ENCODE results near the gene CAPG.
"Not testable (repeated sequence)": the region's sequence is repeated elsewhere in the genome, so short reads cannot be mapped to it uniquely, and the experiment has no call there.

Gene CAPG

GRCh38 chr2:85376291-85377065 lies 33.7 kb downstream of the CAPG start:
- Histone ChIP-seq H3K36me3 (ENCODE audit: control insufficient read depth in 2 of 2, insufficient read depth in 2 of 2, low read length in 2 of 2) (peaks cover 17 to 24% of the 10 kb centered on the region in 2 donors), H3K9ac (ENCODE audit: low read length in 2 of 2) (no peak overlapping the region), H3K27ac (ENCODE audit: low read length) (no peak overlapping the region), H3K27me3 (ENCODE audit: control insufficient read depth in 1 of 2, insufficient read depth in 2 of 2, low read length in 2 of 2) (no peaks in the 10 kb centered on the region), H3K9me3 (ENCODE audit: control insufficient read depth in 2 of 2, low read length in 2 of 2) (no peaks in the 10 kb centered on the region), H3K4me3 (ENCODE audit: low read length in 2 of 2) (no peak overlapping the region), H3K4me1 (ENCODE audit: control insufficient read depth, insufficient read depth, low read length) (peaks cover 5% of the 10 kb centered on the region)

GRCh38 chr2:85371045-85371444 lies 39.1 kb downstream of the CAPG start:
- H3K9ac ChIP-seq (ENCODE audit: low read length in 2 of 2) = no peak overlapping the region
- H3K27ac ChIP-seq (ENCODE audit: low read length) = no peak overlapping the region
- H3K4me3 ChIP-seq (ENCODE audit: low read length in 2 of 2) = no peak overlapping the region
- no peaks in the 10 kb centered on the region for H3K4me1 ChIP-seq (ENCODE audit: control insufficient read depth, insufficient read depth, low read length)
- peaks cover 19 to 22% of the 10 kb centered on the region in 2 donors for H3K36me3 ChIP-seq (ENCODE audit: control insufficient read depth in 2 of 2, insufficient read depth in 2 of 2, low read length in 2 of 2)
- no peaks in the 10 kb centered on the region for H3K27me3 ChIP-seq (ENCODE audit: control insufficient read depth in 1 of 2, insufficient read depth in 2 of 2, low read length in 2 of 2)
- H3K9me3 ChIP-seq (ENCODE audit: control insufficient read depth in 2 of 2, low read length in 2 of 2) = no peaks in the 10 kb centered on the region

GRCh38 chr2:85369500-85369899 lies 40.7 kb downstream of the CAPG start:
- H3K4me3 ChIP-seq (ENCODE audit: low read length in 2 of 2) = no peak overlapping the region
- H3K36me3 ChIP-seq (ENCODE audit: control insufficient read depth in 2 of 2, insufficient read depth in 2 of 2, low read length in 2 of 2) = peaks cover 15 to 22% of the 10 kb centered on the region in 2 donors
- no peaks in the 10 kb centered on the region for H3K4me1 ChIP-seq (ENCODE audit: control insufficient read depth, insufficient read depth, low read length)
- H3K9me3 ChIP-seq (ENCODE audit: control insufficient read depth in 2 of 2, low read length in 2 of 2) = no peaks in the 10 kb centered on the region
- H3K27ac ChIP-seq (ENCODE audit: low read length) = no peak overlapping the region
- H3K9ac ChIP-seq (ENCODE audit: low read length in 2 of 2) = no peak overlapping the region
- H3K27me3 ChIP-seq (ENCODE audit: control insufficient read depth in 1 of 2, insufficient read depth in 2 of 2, low read length in 2 of 2) = no peaks in the 10 kb centered on the region

GRCh38 chr2:85368921-85369320 lies 41.2 kb downstream of the CAPG start:
- H3K9ac ChIP-seq (ENCODE audit: low read length in 2 of 2) = no peak overlapping the region
- peaks cover 15 to 22% of the 10 kb centered on the region in 2 donors for H3K36me3 ChIP-seq (ENCODE audit: control insufficient read depth in 2 of 2, insufficient read depth in 2 of 2, low read length in 2 of 2)
- no peak overlapping the region for H3K4me3 ChIP-seq (ENCODE audit: low read length in 2 of 2)
- H3K27ac ChIP-seq (ENCODE audit: low read length) = no peak overlapping the region
- no peaks in the 10 kb centered on the region for H3K4me1 ChIP-seq (ENCODE audit: control insufficient read depth, insufficient read depth, low read length)
- H3K9me3 ChIP-seq (ENCODE audit: control insufficient read depth in 2 of 2, low read length in 2 of 2) = no peaks in the 10 kb centered on the region
- no peaks in the 10 kb centered on the region for H3K27me3 ChIP-seq (ENCODE audit: control insufficient read depth in 1 of 2, insufficient read depth in 2 of 2, low read length in 2 of 2)

- Histone ChIP-seq H3K4me1 (ENCODE audit: control insufficient read depth, insufficient read depth, low read length) (no peaks in the 10 kb centered on the region), H3K27ac (ENCODE audit: low read length) (no peak overlapping the region), H3K36me3 (ENCODE audit: control insufficient read depth in 2 of 2, insufficient read depth in 2 of 2, low read length in 2 of 2) (peaks cover 20 to 32% of the 10 kb centered on the region in 2 donors), H3K9ac (ENCODE audit: low read length in 2 of 2) (no peak overlapping the region), H3K9me3 (ENCODE audit: control insufficient read depth in 2 of 2, low read length in 2 of 2) (no peaks in the 10 kb centered on the region), H3K27me3 (ENCODE audit: control insufficient read depth in 1 of 2, insufficient read depth in 2 of 2, low read length in 2 of 2) (no peaks in the 10 kb centered on the region), H3K4me3 (ENCODE audit: low read length in 2 of 2) (no peak overlapping the region)
Observed at GRCh38 chr2:85367180-85367579, 43.0 kb downstream of the CAPG start.

GRCh38 chr2:85362653-85363387 lies 47.3 kb downstream of the CAPG start:
- H3K27me3 ChIP-seq (ENCODE audit: control insufficient read depth in 1 of 2, insufficient read depth in 2 of 2, low read length in 2 of 2); H3K4me1 ChIP-seq (ENCODE audit: control insufficient read depth, insufficient read depth, low read length); H3K9me3 ChIP-seq (ENCODE audit: control insufficient read depth in 2 of 2, low read length in 2 of 2); H3K9ac ChIP-seq (ENCODE audit: low read length in 2 of 2); H3K4me3 ChIP-seq (ENCODE audit: low read length in 2 of 2); H3K27ac ChIP-seq (ENCODE audit: low read length): not testable (repeated sequence)
- H3K36me3 ChIP-seq (ENCODE audit: control insufficient read depth in 2 of 2, insufficient read depth in 2 of 2, low read length in 2 of 2) = peaks cover 25 to 30% of the 10 kb centered on the region in 2 donors

- Histone ChIP-seq H3K36me3 (ENCODE audit: control insufficient read depth in 2 of 2, insufficient read depth in 2 of 2, low read length in 2 of 2) (peaks cover 17 to 21% of the 10 kb centered on the region in 2 donors), H3K9ac (ENCODE audit: low read length in 2 of 2) (no peak overlapping the region), H3K27ac (ENCODE audit: low read length) (no peak overlapping the region), H3K4me3 (ENCODE audit: low read length in 2 of 2) (no peak overlapping the region), H3K9me3 (ENCODE audit: control insufficient read depth in 2 of 2, low read length in 2 of 2) (no peaks in the 10 kb centered on the region), H3K4me1 (ENCODE audit: control insufficient read depth, insufficient read depth, low read length) (peaks cover 27% of the 10 kb centered on the region), H3K27me3 (ENCODE audit: control insufficient read depth in 1 of 2, insufficient read depth in 2 of 2, low read length in 2 of 2) (no peaks in the 10 kb centered on the region)
Observed at GRCh38 chr2:85357736-85358135, 52.4 kb downstream of the CAPG start.

- Histone ChIP-seq H3K4me1 (ENCODE audit: control insufficient read depth, insufficient read depth, low read length) (peaks cover 28% of the 10 kb centered on the region), H3K27me3 (ENCODE audit: control insufficient read depth in 1 of 2, insufficient read depth in 2 of 2, low read length in 2 of 2) (no peaks in the 10 kb centered on the region), H3K9ac (ENCODE audit: low read length in 2 of 2) (no peak overlapping the region), H3K36me3 (ENCODE audit: control insufficient read depth in 2 of 2, insufficient read depth in 2 of 2, low read length in 2 of 2) (peaks cover 14 to 18% of the 10 kb centered on the region in 2 donors), H3K4me3 (ENCODE audit: low read length in 2 of 2) (peak overlapping the region in 1 of 2 donors; percentile 99), H3K27ac (ENCODE audit: low read length) (no peak overlapping the region), H3K9me3 (ENCODE audit: control insufficient read depth in 2 of 2, low read length in 2 of 2) (no peaks in the 10 kb centered on the region)
Observed at GRCh38 chr2:85356186-85356585, 54.0 kb downstream of the CAPG start.

GRCh38 chr2:85355521-85355920 lies 54.6 kb downstream of the CAPG start:
- H3K4me1 ChIP-seq (ENCODE audit: control insufficient read depth, insufficient read depth, low read length) = peaks cover 28% of the 10 kb centered on the region
- H3K27ac ChIP-seq (ENCODE audit: low read length) = no peak overlapping the region
- H3K4me3 ChIP-seq (ENCODE audit: low read length in 2 of 2) = peak overlapping the region; percentile 99 to 100
- peaks cover 14 to 19% of the 10 kb centered on the region in 2 donors for H3K36me3 ChIP-seq (ENCODE audit: control insufficient read depth in 2 of 2, insufficient read depth in 2 of 2, low read length in 2 of 2)
- H3K9ac ChIP-seq (ENCODE audit: low read length in 2 of 2) = peak overlapping the region; percentile 98 to 99
- no peaks in the 10 kb centered on the region for H3K9me3 ChIP-seq (ENCODE audit: control insufficient read depth in 2 of 2, low read length in 2 of 2)
- no peaks in the 10 kb centered on the region for H3K27me3 ChIP-seq (ENCODE audit: control insufficient read depth in 1 of 2, insufficient read depth in 2 of 2, low read length in 2 of 2)

- Histone ChIP-seq H3K9me3 (ENCODE audit: control insufficient read depth in 2 of 2, low read length in 2 of 2) (no peaks in the 10 kb centered on the region), H3K4me1 (ENCODE audit: control insufficient read depth, insufficient read depth, low read length) (peaks cover 28% of the 10 kb centered on the region), H3K9ac (ENCODE audit: low read length in 2 of 2) (peak overlapping the region; percentile 98 to 99), H3K4me3 (ENCODE audit: low read length in 2 of 2) (peak overlapping the region; percentile 99 to 100), H3K36me3 (ENCODE audit: control insufficient read depth in 2 of 2, insufficient read depth in 2 of 2, low read length in 2 of 2) (peaks cover 17 to 24% of the 10 kb centered on the region in 2 donors), H3K27ac (ENCODE audit: low read length) (peak overlapping the region; percentile 90), H3K27me3 (ENCODE audit: control insufficient read depth in 1 of 2, insufficient read depth in 2 of 2, low read length in 2 of 2) (no peaks in the 10 kb centered on the region)
Observed at GRCh38 chr2:85355073-85355410, 55.1 kb downstream of the CAPG start.
